Stimulated activated CD8-positive, alpha-beta memory T cell treated with anti-CD3 and anti-CD28 coated beads, Interleukin-4, amount 100 ng/mL, for 1 hour (primary cell): ENCODE measurements around the gene EPS8L2.
A peak's percentile ranks its signal among the peaks of the same experiment; 100 is the strongest.
"Not testable (repeated sequence)": the region's sequence is repeated elsewhere in the genome, so short reads cannot be mapped to it uniquely, and the experiment has no call there.

ENCODE experiments used
- DNase-seq, 2 donors: peaks; one replicate each; pipeline ENCODE4 v3.0.0-alpha.2; 2020; ENCODE audit warnings: low read depth in 2 of 2, low spot score in 1 of 2

EPS8L2 gene

GRCh38 chr11:689625-690024 lies 16.4 kb upstream of the EPS8L2 start:
- DNase-seq = no peak

DNA sequence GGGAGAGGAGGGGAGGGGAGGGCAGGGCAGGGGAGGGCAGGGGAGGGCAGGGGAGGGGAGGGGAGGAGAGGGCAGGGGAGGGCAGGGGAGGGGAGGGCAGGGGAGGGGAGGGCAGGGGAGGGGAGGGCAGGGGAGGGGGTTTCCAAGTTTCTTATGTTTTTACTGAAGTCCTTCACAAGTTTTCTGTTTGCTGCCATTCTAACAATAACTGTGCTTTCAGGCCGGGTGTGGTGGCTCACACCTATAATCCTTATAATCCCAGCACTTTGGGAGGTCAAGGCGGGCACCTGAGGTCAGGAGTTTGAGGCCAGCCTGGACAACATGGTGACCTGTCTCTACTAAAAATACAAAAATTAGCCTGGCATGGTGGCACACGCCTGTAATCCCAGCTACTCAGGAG lies 15.8 kb upstream of the EPS8L2 start:
- not testable (repeated sequence) for DNase-seq

GRCh38 chr11:690738-691633 lies 15.0 kb upstream of the EPS8L2 start:
- DNase-seq = no peak

- DNase-seq = no peak
Observed at GRCh38 chr11:691710-692590, 14.1 kb upstream of the EPS8L2 start.

DNA sequence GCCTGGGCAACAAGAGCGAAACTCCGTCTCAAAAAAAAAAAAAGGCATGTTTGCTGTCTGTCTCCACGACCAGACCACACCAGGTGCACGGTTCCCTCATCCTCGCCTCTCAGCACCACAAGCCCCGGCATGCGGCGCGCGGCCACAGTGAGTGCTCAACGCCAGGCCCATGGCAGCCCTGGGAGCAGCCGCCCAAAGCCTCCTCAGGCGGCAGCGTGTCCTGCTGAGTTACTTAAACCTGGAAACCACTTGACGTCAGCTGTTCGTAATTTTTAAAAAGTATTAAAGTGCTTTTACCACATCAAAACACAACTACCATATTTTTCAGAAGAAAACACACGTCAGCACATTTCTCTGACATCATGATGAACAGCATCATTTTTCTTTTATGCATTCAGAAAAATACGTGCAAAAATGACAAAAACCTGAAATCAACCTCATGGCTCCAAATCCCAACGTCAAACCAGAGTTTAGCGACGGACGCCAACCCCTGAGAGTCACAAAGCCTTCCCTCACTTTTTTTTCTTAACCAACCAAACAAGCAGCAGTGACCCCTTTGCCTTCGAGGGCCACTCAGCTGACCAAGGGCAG lies 13.1 kb upstream of the EPS8L2 start:
- no peak for DNase-seq

GRCh38 chr11:693415-693831 lies 12.6 kb upstream of the EPS8L2 start:
- DNase-seq = no peak

DNA sequence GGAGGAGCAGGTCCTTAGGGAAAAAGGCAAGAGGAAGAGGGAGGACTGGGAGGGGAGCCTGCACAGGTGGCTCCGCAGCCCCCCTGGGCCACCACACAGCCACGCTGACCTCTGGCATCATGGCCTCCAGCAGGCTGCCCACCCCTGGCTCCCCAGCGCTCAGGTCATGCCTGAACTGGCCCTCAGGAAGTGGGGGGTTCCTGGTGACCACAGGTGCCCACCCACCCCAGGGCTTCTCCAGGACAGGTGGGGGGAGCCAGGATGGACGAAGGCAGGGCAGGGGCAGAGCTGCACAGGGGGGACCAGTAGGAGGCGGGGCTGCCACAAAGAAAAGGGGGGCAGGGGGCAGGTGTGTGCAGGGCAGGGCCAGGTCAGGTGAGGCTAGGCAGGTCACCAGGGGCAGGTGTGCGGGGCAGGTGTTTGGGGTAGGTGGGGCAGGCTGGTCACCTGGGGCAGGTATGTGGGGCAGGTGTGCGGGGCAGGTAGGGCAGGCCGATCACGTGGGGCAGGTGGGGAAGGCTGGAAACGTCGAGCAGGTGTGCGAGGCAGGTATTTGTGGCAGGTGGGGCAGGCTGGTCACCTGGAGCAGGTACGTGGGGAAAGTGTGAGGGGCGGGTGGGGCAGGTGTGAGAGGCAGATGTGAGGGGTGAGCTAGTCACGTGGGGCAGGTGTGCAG lies 12.0 kb upstream of the EPS8L2 start:
- no peak for DNase-seq

GRCh38 chr11:694563-695287 lies 11.3 kb upstream of the EPS8L2 start, which contains the start of gene DEAF1:
TSS of gene DEAF1 (minus strand) at chr11:695222. CDS start at chr11:695047, 175 bp downstream.
- DNase-seq = peak; percentile 98

- no peak for DNase-seq
Observed at GRCh38 chr11:695288-695537, 10.8 kb upstream of the EPS8L2 start.

- peak; percentile 91 to 93 for DNase-seq
Observed at GRCh38 chr11:695538-696248, 10.3 kb upstream of the EPS8L2 start, which contains the start of gene TMEM80. TSS of gene TMEM80 (plus strand) at chr11:695816. CDS start at chr11:695828, 12 bp downstream.

- DNase-seq = no peak
Observed at GRCh38 chr11:696955-697491, 9.0 kb upstream of the EPS8L2 start.

DNA sequence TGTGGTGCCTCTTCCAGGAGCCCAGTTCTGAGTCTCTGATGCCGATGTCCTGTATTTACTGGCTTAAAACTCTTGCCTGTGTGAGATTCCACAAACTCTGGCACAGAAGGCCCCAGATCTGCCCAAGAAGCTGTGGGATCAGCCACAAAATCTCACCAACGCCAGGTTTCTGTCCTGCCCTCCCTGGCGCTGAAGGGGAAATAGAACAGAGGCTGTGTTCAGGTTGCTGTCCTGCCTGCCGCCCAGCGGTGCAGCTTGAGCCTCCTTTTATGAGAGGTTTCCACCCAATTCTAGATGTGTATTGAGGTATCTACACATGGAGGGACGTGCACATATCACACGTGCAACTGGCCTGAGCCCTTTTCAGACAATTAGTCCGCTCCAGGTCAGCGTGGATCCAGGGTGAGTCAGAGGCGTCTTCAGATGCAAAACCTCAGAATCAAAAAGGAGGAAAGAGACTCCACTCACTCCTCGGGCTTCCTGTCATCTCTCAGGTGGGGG lies 8.2 kb upstream of the EPS8L2 start:
- DNase-seq = no peak

- DNase-seq = no peak
Observed at GRCh38 chr11:698493-699115, 7.4 kb upstream of the EPS8L2 start.

DNA sequence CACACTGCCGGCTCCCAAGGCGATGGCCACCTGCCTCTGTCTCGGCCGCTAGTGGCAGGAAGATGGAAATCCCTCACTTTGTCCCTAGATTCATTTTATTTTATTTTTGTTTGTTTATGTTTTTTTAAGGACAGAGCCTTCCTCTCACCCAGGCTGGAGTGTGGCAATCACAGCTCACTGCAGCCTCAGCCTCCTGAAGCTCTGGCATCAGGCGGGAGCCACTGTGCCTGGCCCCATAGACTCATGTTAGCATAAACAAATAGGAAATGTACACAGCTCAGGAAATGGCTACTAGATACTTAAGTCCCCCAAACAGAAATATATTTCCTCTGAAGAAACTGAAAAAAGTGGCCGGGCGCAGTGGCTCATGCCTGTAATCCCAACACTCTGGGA lies 6.9 kb upstream of the EPS8L2 start:
- no peak for DNase-seq

GRCh38 chr11:699753-700152 lies 6.3 kb upstream of the EPS8L2 start:
- DNase-seq = no peak

GRCh38 chr11:701741-702461 lies 4.1 kb upstream of the EPS8L2 start:
- DNase-seq = no peak

- no peak for DNase-seq
Observed at GRCh38 chr11:702462-703461, 3.3 kb upstream of the EPS8L2 start.
